ENCODE measurements around the gene WDSUB1.

Gene WDSUB1

GRCh38 chr2:159285929-159286708 lies at the start of gene WDSUB1:
Gene WDSUB1, minus strand, starts transcription at chr2:159286703. Its CDS starts 3,634 bp downstream, at chr2:159283069.
- DNase-seq (ENCODE audit: low read depth in 2 of 2), result peak; percentile 59
- no peak for TF ChIP-seq CTCF (IDR thresholded peaks at IDR 0.05; ENCODE audit: low read depth, low read length)
- peak within 1 kb of the TSS; percentile 80 to 90 for H3K4me3 ChIP-seq (replicated peaks in 1 of 2; ENCODE audit: low read depth in 2 of 2, low read length in 2 of 2)

- H3K4me3 ChIP-seq (replicated peaks in 1 of 2; ENCODE audit: low read depth in 2 of 2, low read length in 2 of 2), result no peak overlapping the region
- TF ChIP-seq CTCF (IDR thresholded peaks at IDR 0.05; ENCODE audit: low read depth, low read length), result no peak
- peak; percentile 63 to 81 for DNase-seq (ENCODE audit: low read depth in 2 of 2)
Observed at GRCh38 chr2:159326569-159327255, 40.2 kb upstream of the WDSUB1 start.

- no peak for TF ChIP-seq CTCF (IDR thresholded peaks at IDR 0.05; ENCODE audit: low read depth, low read length)
- no peak overlapping the region for H3K4me3 ChIP-seq (replicated peaks in 1 of 2; ENCODE audit: low read depth in 2 of 2, low read length in 2 of 2)
- DNase-seq (ENCODE audit: low read depth in 2 of 2), result no peak
Observed at GRCh38 chr2:159322419-159322818, 35.9 kb upstream of the WDSUB1 start.

GRCh38 chr2:159317392-159318088 lies 31.0 kb upstream of the WDSUB1 start:
- TF ChIP-seq CTCF (IDR thresholded peaks at IDR 0.05; ENCODE audit: low read depth, low read length), result no peak
- no peak for DNase-seq (ENCODE audit: low read depth in 2 of 2)
- no peak overlapping the region for H3K4me3 ChIP-seq (replicated peaks in 1 of 2; ENCODE audit: low read depth in 2 of 2, low read length in 2 of 2)

- TF ChIP-seq CTCF (IDR thresholded peaks at IDR 0.05; ENCODE audit: low read depth, low read length), result no peak
- no peak overlapping the region for H3K4me3 ChIP-seq (replicated peaks in 1 of 2; ENCODE audit: low read depth in 2 of 2, low read length in 2 of 2)
- DNase-seq (ENCODE audit: low read depth in 2 of 2), result no peak
Observed at GRCh38 chr2:159307942-159308341, 21.4 kb upstream of the WDSUB1 start.

GRCh38 chr2:159300586-159300985 lies 14.1 kb upstream of the WDSUB1 start:
- no peak overlapping the region for H3K4me3 ChIP-seq (replicated peaks in 1 of 2; ENCODE audit: low read depth in 2 of 2, low read length in 2 of 2)
- TF ChIP-seq CTCF (IDR thresholded peaks at IDR 0.05; ENCODE audit: low read depth, low read length), result no peak
- no peak for DNase-seq (ENCODE audit: low read depth in 2 of 2)
